ENCODE data around the gene RAB6B. TPM values are rescaled to one million over a fixed set of nuclear protein-coding genes. Genes with fewer than 3 reads are reported as not detected.

RAB6B gene
- total and polyA plus RNA-seq, 2 of the 8 experiments (the other 6 are each of a cell fraction or from before 2014, with no cell fraction given) = 7.9 to 15.6 TPM

GRCh38 chr3:133937061-133937686, 41.5 kb upstream of the RAB6B start:
- FAIRE-seq = no peak
- peak in 1 of 2 experiments; percentile 37 for DNase-seq (ENCODE audit: low read depth in 1 of 2, low spot score in 2 of 2)
- Histone ChIP-seq H2BK20ac (ENCODE audit: low read length) (no peak overlapping the region), H3K36me3 (ENCODE audit: control insufficient read depth in 2 of 4, insufficient read depth in 4 of 4, low read length in 3 of 4) (no peaks in the 10 kb centered on the region), H3K14ac (ENCODE audit: insufficient read length) (no peak overlapping the region), H2AK5ac (ENCODE audit: low read depth, low read length) (no peak overlapping the region), H2BK5ac (ENCODE audit: low read depth, low read length) (no peak overlapping the region), H3K23ac (ENCODE audit: insufficient read length) (no peak overlapping the region), H4K8ac (ENCODE audit: extremely low read depth, insufficient read depth, low read length) (no peak overlapping the region), H4K20me1 (replicated peaks in 1 of 2; ENCODE audit: control insufficient read depth in 1 of 2, insufficient read depth in 2 of 2, low read length in 2 of 2) (no peaks in the 10 kb centered on the region), H3K23me2 (ENCODE audit: low read depth, low read length) (peaks cover 2% of the 10 kb centered on the region; the same call in 1 of the 2 replicates), H3K27me3 (replicated peaks in 1 of 4; ENCODE audit: control insufficient read depth in 3 of 4, extremely low read depth in 1 of 4, insufficient read depth in 3 of 4, low read length in 3 of 4) (no peaks in the 10 kb centered on the region), H2BK12ac (ENCODE audit: low read depth, low read length) (no peak overlapping the region), H4K91ac (replicated peaks; ENCODE audit: insufficient read length, low read length) (no peak overlapping the region), H3K9ac (replicated peaks in 1 of 4; ENCODE audit: extremely low read depth in 1 of 4, low read depth in 3 of 4, low read length in 3 of 4) (no peak overlapping the region), H2BK15ac (ENCODE audit: low read length) (no peak overlapping the region), H4K5ac (ENCODE audit: insufficient read length, low read depth, low read length) (no peak overlapping the region), H3K79me1 (ENCODE audit: low read depth, low read length) (no peaks in the 10 kb centered on the region), H3K9me3 (ENCODE audit: insufficient read depth in 2 of 2, low read depth in 1 of 2, low read length in 1 of 2) (no peaks in the 10 kb centered on the region), H3K4me3 (ENCODE audit: extremely low read depth in 1 of 4, insufficient read depth in 2 of 4, low read depth in 3 of 4, low read length in 4 of 4) (no peak overlapping the region), H2AFZ (ENCODE audit: low read length) (no peak overlapping the region), H3K4me2 (ENCODE audit: insufficient read depth in 1 of 2, low read depth in 2 of 2, low read length in 2 of 2) (no peak overlapping the region), H2BK120ac (replicated peaks; ENCODE audit: low read depth, low read length) (no peak overlapping the region), H3K27ac (ENCODE audit: low read depth, low read length) (no peak overlapping the region), H3K4me1 (replicated peaks in 1 of 4; ENCODE audit: control insufficient read depth in 3 of 4, insufficient read depth in 4 of 4, low read length in 3 of 4) (peaks cover 0 to 2% (median 1%) of the 10 kb centered on the region in 4 experiments; a peak in 2 of 7 replicates), H3K18ac (ENCODE audit: extremely low read depth, low read length) (no peak overlapping the region), H3K56ac (replicated peaks; ENCODE audit: insufficient read length, low read depth, low read length) (no peak overlapping the region), H3K79me2 (ENCODE audit: control insufficient read depth in 1 of 2, insufficient read depth in 2 of 2, low read length in 2 of 2) (no peaks in the 10 kb centered on the region), H3K4ac (replicated peaks; ENCODE audit: insufficient read length, low read depth, low read length) (no peak overlapping the region)
- ChIA-PET POLR2A (ENCODE audit: partially characterized antibody) (no interaction called here), CTCF (ENCODE audit: partially characterized antibody) (interaction anchor here (0.6 to 2.9 kb wide), 9 partner anchors 8 to 818 kb away, joined by 3 to 13 read pairs (median 3); no protein-coding TSS in a partner anchor)
- WGBS, 2 experiments (ENCODE audit: extremely low coverage in 1 of 2, insufficient coverage in 1 of 2, insufficient read length in 1 of 2, insufficient replicate concordance in 2 of 2, low coverage in 1 of 2, low lambda C conversion rate in 2 of 2, missing lambda C conversion rate in 1 of 2) = 86% methylated on average over 8 of the region's 8 CpGs; no CpG with 5 or more reads in 1 of the 2 experiments
- TF ChIP-seq CHD2 (IDR thresholded peaks at IDR 0.05; ENCODE audit: low read length) = no peak
- no peak for TF ChIP-seq CTCF (IDR thresholded peaks at IDR 0.05; ENCODE audit: control extremely low read depth in 1 of 3, insufficient read depth in 1 of 3, low read depth in 1 of 3, low read length in 3 of 3)
- TF ChIP-seq HDAC6 (IDR thresholded peaks at IDR 0.05; ENCODE audit: low read depth, low read length) = no peak
- no peak for TF ChIP-seq GTF2F1 (IDR thresholded peaks at IDR 0.05; ENCODE audit: borderline replicate concordance, low read depth, low read length)
- no peak for TF ChIP-seq BCL11A (IDR thresholded peaks at IDR 0.05; ENCODE audit: low read depth in 2 of 2, low read length in 2 of 2)
- TF ChIP-seq CEBPB (IDR thresholded peaks at IDR 0.05; ENCODE audit: low read depth, low read length) = no peak

All from H1 (cell line).